Activated CD4-positive, alpha-beta T cell treated with anti-CD3 and anti-CD28 coated beads for 48 hours (primary cell): Measurements from ENCODE around the gene HIGD1C.
A peak's percentile ranks its signal among the peaks of the same experiment; 100 is the strongest.
"Not testable (repeated sequence)": the region's sequence is repeated elsewhere in the genome, so short reads cannot be mapped to it uniquely, and the experiment has no call there.

Experiments used
- DNase-seq: peaks from one replicate; pipeline ENCODE4 v3.0.0-alpha.2; 2020

The HIGD1C gene

DNA sequence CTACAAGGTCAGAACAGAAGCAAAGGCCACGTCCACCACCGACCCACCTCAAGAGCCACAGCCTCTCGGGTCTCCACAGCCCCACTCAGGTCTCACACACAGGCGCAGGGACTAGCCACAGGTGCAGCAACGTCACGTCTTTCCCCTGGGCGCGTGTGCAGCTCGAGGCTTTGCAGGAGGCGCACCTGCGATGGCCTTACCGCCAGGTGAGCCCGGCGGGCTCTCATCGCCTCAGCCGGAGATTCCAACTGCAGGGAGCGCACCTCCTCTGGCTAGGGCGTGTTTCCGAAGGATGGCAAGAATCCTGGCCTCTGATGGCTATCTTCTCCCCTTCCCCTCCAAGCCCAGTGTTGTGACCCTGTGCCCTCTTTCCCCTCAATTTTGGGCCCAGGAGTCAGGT is at the start of gene HIGD1C:
HIGD1C (plus strand) TSS at position 35 of the 400 bp plus-strand sequence. CDS start 1,455 bp downstream, outside the sequence.
- DNase-seq, result no peak

DNA sequence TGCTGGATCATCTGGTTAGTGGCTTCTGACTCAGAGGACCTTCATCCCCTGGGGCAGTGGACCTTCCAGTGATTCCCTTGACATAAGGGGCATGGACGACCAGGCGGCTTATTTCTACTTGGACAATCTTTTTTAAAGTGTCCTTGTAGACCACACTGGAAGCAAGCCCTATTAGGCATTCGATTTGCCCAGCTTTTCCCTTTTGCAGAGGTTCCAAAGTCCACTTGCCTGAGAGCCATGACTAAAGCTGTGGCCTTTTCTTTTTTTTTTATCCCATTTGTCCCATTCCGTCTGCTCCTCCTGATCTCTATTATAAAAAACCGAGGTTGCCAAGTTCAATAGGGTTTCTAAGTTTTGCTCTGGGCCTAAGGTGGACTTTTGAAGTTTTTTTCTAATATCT is 43.9 kb upstream of the HIGD1C start:
- DNase-seq, result not testable (repeated sequence)

DNA sequence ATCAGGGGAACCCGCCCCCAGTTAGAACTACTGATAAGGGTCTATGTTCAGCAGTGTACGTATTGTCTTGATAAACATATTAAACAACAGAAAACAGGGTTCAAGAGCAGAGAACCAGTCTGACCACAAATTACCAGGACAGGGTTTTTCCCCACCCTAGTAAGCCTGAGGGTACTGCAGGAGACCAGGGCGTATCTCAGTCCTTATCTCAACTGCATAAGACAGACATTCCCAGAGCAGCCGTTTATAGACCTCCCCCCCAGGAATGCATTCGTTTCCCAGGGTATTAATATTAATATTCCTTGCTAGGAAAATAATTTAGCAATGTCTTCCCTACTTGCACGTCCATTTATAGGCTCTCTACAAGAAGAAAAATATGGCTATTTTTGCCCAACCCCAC is 40.0 kb upstream of the HIGD1C start:
- DNase-seq, result not testable (repeated sequence)

DNA sequence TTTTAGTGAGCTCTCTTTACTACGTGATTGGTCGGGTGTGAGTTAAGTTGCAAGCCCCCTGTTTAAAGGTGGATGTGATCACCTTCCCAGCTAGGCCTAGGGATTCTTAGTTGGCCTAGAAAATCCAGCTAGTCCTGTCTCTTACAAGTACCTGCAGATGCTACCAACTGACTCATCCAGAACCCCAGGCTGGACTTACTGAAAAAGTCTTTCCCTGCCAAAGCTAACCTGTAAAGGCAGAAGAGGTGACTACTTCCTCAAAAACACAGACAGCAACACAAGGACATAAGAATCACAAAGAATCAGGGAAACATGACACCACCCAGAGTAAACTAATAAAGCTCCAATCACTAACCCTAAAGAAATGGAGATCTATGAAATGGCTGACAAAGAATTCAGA is 39.1 kb upstream of the HIGD1C start:
- DNase-seq, result no peak

DNA sequence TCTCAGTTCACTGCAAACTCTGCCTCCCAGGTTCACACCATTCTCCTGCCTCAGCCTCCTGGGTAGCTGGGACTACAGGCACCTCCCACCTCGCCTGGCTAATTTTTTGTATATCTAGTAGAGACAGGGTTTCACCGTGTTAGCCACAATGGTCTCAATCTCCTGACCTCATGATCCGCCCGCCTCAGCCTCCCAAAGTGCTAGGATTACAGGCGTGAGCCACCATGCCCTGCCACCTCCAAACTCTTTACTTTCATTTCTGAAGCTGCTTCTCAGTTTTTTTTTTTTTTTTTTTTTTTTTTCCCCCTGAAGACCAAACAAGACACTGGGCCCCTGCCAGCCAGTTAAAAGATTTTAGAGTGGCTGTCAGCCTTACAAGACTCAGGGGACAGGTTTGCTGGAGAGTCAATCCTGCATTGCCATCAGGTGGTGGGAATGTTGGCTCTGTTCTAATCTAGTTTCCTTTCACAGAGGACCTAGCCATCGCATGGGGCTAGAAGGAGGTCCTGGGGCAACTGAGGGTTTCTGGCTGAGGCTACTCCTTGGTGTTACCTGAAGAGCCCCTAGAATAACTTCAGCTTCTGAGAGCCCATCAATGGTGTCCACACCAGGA is 37.4 kb upstream of the HIGD1C start:
- no peak for DNase-seq

DNA sequence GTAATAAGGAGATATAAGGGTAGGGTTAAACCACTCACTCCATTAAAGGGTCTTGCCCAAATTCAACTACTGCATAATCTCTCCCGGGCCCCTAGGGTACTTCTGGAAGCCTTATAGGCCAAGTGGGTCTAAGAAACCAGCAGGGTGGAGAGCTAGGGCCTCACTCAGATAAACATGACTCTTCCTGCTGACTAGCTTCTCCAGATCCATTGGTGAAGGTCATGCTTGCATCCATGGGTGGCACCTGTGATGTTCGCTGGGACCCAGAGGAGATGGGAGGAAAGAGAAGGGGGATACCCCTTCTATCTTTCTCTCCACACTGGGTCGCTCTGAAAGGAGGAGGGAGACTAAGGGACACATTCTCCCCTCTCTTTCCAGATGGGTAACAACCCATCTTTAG is 36.1 kb upstream of the HIGD1C start:
- DNase-seq, result no peak

DNA sequence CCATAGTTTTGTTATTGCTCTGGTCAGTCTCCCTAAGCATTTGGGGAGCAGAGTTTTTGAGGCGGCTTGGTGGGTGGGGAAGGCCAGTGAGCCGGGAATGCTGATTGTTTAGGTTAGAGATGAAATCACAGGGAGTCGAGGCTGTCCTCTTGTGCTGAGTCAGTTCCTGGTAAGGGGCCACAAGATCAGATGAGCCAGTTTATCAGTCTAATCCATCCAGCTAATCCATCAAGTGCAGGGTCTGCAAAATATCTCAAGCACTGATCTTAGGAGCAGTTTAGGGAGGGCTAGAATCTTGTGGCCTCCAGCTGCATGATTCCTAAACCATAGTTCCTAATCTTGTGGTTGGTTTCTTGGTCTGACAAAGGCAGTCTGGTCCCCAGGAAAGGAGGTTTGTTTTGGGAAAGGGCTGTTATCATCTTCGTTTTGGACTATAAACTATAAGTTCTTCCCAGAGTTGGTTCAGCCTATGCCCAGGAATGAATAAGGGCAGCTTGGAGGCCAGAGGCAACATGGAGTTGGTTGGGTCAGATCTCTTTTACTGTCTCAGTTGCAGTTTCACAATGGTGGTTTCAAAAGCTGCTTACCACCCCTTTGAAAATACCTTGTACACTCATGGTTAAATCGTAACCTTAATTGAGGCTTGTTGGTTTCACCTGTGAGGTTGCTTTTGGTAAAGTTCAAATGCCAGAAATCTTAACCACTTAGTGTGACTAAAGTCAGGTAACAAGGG is 33.6 kb upstream of the HIGD1C start:
- no peak for DNase-seq

DNA sequence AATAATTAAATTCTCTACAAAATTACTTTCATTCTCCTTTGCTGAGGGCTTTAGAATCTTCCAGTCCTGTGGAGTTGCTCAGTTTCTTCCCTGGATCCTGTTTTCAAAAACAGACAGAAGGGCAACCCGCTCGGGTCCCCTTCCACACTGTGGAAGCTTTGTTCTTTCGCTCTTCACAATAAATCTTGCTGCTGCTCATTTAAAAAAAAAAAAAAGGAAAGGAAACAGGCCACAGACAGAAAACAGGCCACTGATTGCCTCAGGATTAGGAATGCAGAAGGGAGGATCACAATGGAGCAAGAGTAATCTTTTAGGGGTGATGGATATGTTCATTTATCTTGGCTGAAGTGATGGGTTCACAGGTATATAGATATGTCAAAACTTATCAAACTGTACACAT is 29.5 kb upstream of the HIGD1C start:
- DNase-seq, result no peak

DNA sequence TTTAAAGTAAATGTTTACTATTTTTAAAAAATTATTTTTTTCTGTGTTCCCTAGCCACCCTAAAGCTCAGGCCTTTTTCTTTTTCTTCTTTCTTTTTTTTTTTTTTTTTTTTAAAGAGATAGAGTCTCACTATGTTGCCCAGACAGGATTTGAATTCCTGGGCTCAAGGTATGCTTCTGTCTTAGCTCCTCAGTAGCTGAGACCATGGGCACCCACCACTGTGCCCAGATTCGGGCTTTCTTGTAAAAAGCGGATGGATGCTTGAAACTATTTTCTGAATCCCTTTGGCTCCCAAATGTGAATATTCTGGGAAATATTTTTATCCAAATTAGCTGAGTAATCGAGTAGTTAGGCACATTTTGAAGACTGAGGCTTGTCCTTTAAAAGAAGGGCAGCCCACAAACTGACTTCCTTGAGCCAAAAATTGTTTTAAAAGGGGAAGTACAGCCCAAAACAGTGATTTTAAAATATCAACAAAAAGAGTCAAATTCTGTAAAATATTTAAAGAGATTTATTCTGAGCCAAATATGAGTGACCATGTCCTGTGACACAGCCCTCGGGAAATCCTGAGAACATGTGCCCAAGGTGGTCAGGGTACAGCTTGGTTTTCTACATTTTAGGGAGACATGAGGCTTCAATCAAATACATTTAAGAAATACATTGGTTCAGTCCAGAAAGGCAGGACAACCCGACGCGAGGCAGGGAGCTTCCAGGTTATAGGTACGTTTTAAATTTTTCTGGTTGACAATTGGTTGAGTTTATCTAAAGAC is 28.8 kb upstream of the HIGD1C start:
- DNase-seq, result no peak

DNA sequence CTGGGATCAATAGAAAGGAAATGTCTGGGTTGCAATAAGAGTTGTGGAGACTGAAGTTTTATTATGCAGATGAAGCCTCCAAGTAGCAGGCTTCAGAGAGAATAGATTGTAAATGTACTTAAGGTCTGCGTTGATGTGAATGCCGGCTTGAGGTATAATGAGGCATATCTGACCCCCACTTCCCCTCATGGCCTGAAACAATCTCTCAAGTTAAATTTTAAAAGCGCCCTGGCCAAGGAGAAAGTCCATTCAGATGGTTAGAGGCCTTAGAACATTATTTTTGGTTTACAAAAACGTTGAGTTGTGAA is 28.3 kb upstream of the HIGD1C start:
- DNase-seq, result no peak

DNA sequence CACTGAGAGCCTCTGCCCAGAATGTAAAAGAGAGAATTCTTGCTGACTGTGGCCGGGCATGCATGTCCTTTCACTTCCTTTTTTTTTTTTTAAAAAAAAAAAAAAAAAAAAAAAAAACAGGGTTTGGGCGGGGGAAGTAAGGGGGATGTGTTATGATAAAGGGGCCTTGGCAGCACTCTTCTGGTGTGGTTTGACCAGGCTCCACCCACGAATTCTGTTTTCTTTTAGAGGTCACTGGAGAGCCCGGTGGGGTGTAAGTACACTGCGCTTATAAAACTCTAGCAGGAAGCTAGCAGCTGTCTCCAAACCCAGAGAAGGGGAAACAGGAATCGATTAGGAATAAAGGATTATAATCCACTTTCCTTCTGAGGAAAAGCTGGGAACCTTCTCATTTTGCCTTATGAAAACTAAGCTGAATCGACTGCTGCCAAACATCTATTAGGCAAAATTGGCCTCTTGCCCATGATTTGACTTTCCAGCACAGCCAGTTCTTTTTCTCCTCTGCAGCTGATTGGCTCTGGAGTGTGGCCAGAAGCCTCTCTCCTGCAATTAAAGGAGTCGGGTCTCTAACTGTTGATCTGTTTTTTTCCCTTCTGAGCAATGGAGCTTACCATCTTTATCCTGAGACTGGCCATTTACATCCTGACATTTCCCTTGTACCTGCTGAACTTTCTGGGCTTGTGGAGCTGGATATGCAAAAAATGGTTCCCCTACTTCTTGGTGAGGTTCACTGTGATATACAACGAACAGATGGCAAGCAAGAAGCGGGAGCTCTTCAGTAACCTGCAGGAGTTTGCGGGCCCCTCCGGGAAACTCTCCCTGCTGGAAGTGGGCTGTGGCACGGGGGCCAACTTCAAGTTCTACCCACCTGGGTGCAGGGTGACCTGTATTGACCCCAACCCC is 27.7 kb upstream of the HIGD1C start:
- peak; percentile 18 for DNase-seq

DNA sequence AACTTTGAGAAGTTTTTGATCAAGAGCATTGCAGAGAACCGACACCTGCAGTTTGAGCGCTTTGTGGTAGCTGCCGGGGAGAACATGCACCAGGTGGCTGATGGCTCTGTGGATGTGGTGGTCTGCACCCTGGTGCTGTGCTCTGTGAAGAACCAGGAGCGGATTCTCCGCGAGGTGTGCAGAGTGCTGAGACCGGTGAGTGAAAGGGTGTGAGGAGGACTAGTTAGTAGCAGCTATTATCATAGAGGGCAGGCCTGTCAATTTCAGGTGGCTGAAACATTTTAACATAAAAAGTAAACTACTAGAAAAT is 27.0 kb upstream of the HIGD1C start:
- no peak for DNase-seq

DNA sequence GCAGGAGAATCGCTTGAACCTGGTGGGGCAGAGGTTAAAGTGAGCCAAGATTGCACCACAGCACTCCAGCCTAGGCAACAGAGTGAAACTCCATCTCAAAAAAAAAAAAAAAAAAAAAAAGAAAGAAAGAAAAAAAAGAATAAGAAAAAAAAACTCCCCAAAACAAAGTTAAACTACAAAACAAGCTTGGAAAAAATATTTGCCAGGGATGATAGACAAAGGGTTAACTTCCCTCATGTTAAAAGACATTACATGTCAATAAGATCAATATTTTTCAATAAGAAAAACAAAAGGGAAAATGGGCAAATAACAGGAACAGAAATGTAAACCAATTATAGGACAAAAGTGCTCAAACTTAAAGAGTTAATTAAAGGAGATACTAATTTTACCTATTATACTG is 26.4 kb upstream of the HIGD1C start:
- no peak for DNase-seq

DNA sequence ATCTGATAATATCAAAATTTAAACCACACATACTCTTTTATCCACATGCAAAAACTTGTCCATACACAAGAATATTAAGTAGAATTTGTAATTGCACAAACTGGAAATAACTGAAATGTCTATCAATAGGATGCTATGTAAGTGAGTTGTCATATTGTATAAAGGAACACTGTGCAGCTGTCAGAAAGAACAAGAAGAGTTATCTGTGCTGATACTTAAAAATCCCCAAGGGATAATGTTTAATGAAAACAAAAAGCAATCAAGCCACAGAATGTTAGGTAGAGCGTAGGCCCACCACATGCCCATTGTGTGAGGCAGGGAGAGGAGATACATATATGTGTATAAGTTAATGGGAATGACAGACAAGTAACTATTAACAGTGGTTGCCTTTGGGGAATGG is 25.9 kb upstream of the HIGD1C start:
- DNase-seq, result no peak

DNA sequence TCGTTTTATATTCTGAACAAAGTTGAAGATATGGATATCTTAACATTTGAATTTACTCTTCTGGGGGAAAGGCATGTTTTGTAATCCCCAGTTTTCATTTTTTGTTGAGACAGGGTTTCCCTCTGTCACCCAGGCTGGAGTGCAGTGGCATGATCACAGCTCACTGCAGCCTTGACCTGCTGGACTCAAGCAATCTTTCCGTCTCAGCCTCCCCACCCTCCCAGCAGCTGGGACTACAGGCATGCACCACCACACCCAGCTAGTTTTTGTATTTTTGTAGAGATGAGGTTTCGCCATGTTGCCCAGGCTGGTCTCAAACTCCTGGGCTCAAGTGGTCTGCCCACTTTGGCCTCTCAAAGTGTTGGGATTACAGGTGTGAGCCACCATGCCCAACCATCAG is 25.4 kb upstream of the HIGD1C start:
- DNase-seq, result not testable (repeated sequence)

DNA sequence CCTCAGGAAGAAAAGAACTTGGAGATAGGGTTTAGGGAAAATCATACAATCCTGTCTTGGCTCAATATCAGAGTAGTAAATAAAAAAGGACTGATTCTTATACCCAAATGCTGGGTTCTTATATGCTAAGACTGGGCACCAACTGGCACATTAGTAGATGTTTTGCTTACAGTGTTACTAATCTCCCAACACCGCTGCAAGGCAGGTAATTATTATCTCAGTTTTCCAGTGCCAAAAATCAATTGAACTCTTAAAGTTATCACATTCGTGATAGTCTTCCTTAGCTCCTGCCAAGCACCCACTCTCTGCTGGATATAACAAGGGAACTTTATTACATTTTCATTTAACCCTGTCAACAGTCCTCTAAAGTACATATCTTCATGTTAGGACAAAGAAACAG is 25.0 kb upstream of the HIGD1C start:
- no peak for DNase-seq

DNA sequence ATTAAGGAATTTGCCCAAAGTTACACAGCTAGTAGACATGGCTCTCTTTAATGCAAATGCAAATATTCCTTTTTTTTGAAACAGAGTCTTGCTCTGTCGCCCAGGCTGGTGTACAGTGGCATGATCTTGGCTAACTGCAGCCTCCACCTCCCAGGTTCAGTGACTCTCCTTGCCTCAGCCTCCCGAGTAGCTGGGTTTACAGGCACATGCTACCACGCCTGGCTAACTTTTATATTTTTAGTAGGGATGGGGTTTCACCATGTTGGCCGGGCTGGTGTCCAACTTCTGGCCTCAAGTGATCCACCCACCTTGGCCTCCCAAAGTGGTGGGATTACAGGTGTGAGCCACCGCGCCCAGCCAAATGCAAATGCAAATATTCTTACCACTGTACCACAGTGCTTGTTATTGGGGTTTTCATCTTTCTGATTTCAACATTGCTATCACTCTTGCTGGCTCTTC is 24.5 kb upstream of the HIGD1C start:
- no peak for DNase-seq

DNA sequence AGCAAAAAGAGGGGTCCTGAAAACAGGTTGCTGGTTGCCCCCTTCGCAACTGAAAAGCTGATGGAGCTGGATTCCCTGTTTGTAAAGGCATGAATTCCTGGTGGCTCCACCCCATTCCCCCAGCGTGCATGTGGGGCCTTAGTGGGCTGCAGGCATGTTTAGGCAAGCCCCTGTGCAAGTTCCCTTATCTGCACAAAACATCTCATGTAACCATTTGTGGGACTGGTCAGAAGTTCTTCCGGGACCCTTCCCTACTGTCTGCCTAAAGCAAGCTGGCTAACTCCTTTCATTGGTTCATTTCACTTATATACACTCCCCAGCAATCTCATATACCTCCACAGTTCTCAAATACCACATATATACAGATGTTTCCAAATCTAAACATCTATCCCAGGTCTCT is 24.0 kb upstream of the HIGD1C start:
- no peak for DNase-seq

DNA sequence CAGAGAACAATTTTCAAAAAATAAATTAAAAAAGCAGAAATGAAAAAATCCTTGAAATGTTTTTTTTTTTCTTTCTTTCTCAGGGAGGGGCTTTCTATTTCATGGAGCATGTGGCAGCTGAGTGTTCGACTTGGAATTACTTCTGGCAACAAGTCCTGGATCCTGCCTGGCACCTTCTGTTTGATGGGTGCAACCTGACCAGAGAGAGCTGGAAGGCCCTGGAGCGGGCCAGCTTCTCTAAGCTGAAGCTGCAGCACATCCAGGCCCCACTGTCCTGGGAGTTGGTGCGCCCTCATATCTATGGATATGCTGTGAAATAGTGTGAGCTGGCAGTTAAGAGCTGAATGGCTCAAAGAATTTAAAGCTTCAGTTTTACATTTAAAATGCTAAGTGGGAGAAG is 22.5 kb upstream of the HIGD1C start:
- DNase-seq, result no peak

DNA sequence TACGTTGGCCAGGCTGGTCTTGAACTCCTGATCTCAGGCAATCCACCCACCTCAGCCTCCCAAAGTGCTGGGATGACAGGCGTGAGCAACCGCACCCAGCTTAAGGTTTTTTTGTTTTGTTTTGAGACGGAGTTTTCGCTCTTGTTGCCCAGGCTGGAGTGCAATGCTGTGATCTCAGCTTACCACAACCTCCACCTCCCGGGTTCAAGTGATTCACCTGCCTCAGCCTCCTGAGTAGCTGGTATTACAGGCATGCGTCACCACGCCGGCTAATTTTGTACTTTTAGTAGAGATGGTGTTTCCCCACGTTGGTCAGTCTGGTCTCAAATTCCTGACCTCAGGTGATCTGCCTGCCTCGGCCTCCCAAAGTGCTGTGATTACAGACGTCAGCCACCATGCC is 21.9 kb upstream of the HIGD1C start:
- peak; percentile 15 for DNase-seq

DNA sequence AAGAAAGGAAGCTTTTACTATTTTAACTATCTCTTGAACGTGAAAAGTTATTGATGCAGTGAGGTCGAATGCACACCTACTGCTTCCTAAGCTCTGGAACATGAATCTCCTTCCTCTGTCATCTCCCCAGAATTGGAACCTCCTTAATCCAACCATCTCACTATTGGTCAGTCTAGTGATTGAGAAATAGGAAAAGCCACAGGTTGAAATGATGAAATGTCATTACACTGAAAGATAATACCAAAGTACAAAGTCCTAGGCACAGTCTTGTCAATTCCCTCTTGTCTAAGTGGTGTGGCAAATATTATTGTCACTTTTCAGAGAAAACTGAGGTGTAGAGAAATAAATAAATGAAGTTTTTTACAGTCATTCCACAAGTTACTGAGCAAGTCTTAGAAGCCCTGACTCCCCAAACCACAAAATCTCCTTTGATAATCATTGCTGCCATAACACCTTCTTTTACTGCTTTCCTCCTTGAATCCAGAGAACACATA is 19.5 kb upstream of the HIGD1C start:
- DNase-seq, result no peak

DNA sequence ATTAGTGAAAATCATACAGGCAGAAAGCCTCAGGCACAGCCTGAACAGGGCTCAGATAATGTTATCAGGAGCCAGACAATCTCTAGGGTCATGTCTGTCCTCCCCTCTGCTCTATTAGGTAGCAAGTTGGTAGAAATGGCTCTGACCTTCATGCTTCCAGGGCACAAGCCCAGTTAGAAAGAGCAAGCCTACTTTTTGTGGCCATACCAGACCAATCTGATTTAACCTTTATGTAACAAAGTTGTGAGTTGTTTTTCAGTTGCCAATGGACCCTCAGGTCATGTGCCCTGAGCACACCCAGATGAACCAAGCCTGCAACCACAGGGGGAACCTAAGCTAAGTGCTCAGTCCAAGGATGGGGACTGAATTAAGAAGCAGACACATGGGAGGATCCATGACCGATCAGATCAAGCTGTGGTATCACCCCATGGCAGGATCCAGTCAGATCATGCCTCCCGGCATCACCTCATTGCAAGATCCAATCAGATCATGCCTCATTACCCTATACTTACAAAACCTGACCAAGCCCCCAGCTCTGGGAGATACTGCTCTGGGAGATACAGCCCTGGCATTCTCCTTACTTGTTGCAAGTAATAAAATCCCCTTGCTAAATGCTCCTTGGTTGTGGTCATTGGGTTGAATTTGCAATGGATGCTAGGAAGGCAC is 18.8 kb upstream of the HIGD1C start:
- no peak for DNase-seq
